ENCODE results near the gene RHOB. TPM values are rescaled to one million over a fixed set of nuclear protein-coding genes. Genes with fewer than 3 reads are reported as not detected.

The RHOB gene
- total RNA-seq, 2 experiments from 2014 or later, result 7.5 TPM

DNA sequence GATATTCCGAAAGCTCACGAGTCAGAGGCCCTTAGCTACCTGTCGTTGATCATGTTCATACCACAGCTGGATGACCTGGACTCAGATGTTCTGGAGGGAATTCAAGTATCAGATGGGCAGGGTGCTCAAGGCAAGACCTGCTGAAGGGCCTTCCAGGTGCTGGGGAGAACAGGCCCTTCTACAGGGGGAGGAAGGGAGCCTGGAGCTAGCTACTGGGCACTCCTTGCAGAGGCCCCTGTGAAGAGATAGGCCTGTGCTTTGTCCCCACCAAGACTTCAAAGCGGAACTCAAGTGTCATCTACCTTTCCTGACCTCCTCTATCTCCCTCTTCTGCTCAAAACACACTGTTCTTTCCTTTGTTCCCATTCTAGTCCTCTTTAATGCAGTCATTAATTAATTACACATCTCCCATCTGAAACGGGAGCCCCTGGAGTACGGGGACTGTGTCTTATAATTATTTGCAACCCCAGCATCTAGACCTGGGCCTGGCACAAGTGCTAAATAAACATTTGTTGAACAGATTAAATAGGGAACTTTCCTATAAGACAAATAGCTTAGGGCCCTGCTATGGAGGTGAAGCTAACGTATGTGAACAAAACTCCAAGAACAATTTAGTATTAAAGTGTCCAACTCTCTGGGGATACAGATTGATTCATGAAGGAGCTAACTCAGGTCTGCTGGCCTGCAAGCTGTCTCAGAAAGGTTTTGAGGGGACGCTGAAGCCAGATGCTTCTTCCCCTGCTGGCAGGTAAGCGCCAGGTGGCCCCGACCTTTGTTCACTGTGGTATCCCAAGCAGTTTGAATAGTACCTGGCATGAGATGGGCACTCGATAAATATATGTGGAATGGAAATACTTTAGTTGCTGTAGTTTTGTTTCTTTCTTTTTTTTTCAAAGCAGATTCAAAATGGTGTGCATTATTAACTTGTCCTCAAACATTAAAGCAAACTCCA is 22.0 kb downstream of the RHOB start:
- Mint-ChIP-seq H3K9me3 (ENCODE audit: low read depth) (no peaks in the 10 kb centered on the region), H3K36me3 (ENCODE audit: low read depth) (no peaks in the 10 kb centered on the region), H3K27me3 (no peaks in the 10 kb centered on the region), H3K27ac (no peak overlapping the region), H3K4me1 (no peaks in the 10 kb centered on the region), H3K4me3 (no peak overlapping the region)
- no peak for DNase-seq
- POLR2A ChIA-PET, result no interaction called here
- CTCF ChIA-PET, result interaction anchor here (0.9 to 1.8 kb wide), 3 partner anchors 58 to 173 kb away, joined by 3 to 4 read pairs (median 3); no protein-coding TSS in a partner anchor
- intact Hi-C loops (cut with DNase I, micrococcal nuclease), result no loop called here
- ATAC-seq, result no peak

DNA sequence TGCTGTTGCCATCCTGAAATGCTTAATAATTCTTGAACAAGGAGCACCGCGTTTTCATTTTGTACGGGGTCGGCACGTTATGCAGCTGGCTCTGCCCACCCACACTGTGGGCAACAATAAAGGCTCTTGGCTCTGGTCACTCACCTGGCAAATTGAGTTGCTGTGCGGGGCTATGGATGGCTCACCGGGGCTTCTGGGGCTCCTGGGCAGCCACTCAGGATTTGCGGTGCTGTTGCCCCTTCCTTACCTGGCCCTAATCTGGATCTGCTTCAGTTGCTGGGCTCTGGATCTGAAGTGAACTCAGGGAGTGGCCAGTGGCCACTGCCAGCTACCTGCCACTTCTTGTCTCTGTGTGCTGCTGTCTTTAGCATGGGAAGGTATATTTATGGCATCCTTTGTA is 22.7 kb downstream of the RHOB start:
- no peak for DNase-seq
- ChIA-PET POLR2A (no interaction called here), CTCF (interaction anchor here (1.8 kb wide), 1 partner anchor 172 kb away, joined by 4 read pairs; no protein-coding TSS in a partner anchor)
- no peak for ATAC-seq
- H3K36me3 Mint-ChIP-seq (ENCODE audit: low read depth), result no peaks in the 10 kb centered on the region
- no peak overlapping the region for H3K27ac Mint-ChIP-seq
- H3K4me1 Mint-ChIP-seq, result no peaks in the 10 kb centered on the region
- H3K27me3 Mint-ChIP-seq, result no peaks in the 10 kb centered on the region
- intact Hi-C loops (cut with DNase I, micrococcal nuclease), result no loop called here
- no peaks in the 10 kb centered on the region for H3K9me3 Mint-ChIP-seq (ENCODE audit: low read depth)
- H3K4me3 Mint-ChIP-seq, result no peak overlapping the region

DNA sequence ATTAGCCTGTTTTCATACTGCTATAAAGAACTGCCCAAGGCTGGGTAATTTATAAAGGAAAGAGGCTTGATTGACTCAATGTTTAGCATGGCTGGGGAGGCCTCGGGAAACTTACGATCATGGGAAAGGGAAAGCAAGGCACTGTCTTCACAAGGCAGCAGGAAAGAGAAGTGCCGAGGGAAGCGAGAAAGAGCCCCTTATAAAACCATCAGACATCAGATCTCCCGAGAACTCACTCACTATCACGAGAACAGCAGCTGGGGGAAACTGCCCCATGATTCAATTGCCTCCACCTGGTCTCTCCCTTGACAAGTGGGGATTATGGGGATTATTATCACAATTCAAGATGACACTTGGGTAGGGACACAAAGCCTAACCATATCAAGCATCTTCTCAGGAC is 23.3 kb downstream of the RHOB start:
- no peaks in the 10 kb centered on the region for H3K36me3 Mint-ChIP-seq (ENCODE audit: low read depth)
- H3K9me3 Mint-ChIP-seq (ENCODE audit: low read depth), result no peaks in the 10 kb centered on the region
- H3K27me3 Mint-ChIP-seq, result no peaks in the 10 kb centered on the region
- POLR2A ChIA-PET, result no interaction called here
- no peak for ATAC-seq
- H3K27ac Mint-ChIP-seq, result no peak overlapping the region
- intact Hi-C loops (cut with DNase I, micrococcal nuclease), result no loop called here
- DNase-seq, result no peak
- no peaks in the 10 kb centered on the region for H3K4me1 Mint-ChIP-seq
- no peak overlapping the region for H3K4me3 Mint-ChIP-seq
- CTCF ChIA-PET, result no interaction called here

DNA sequence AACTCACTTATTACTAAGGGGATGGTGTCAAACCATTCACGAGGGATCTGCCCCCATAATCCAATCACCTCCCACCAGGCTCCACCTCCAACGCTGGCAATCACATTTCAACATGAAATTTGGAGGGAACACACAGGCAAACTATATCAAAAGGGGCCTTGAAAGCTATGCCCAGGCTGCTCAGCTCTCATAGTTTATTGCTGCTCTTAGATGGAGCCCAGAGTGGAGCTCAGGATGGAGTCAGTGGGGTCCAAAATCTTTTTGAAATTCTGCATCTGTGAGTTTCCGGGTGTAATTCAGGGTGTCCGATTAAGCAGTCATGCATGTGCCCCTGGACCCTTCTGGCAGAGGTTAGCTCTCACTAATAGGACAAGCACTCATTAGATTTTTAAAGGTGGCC is 24.3 kb downstream of the RHOB start:
- Mint-ChIP-seq H3K4me3 (no peak overlapping the region), H3K27me3 (no peaks in the 10 kb centered on the region), H3K4me1 (no peaks in the 10 kb centered on the region), H3K36me3 (ENCODE audit: low read depth) (no peaks in the 10 kb centered on the region), H3K27ac (no peak overlapping the region), H3K9me3 (ENCODE audit: low read depth) (no peaks in the 10 kb centered on the region)
- CTCF ChIA-PET, result no interaction called here
- intact Hi-C loops (cut with DNase I, micrococcal nuclease), result no loop called here
- DNase-seq (no peak), ATAC-seq (no peak)
- POLR2A ChIA-PET, result no interaction called here

DNA sequence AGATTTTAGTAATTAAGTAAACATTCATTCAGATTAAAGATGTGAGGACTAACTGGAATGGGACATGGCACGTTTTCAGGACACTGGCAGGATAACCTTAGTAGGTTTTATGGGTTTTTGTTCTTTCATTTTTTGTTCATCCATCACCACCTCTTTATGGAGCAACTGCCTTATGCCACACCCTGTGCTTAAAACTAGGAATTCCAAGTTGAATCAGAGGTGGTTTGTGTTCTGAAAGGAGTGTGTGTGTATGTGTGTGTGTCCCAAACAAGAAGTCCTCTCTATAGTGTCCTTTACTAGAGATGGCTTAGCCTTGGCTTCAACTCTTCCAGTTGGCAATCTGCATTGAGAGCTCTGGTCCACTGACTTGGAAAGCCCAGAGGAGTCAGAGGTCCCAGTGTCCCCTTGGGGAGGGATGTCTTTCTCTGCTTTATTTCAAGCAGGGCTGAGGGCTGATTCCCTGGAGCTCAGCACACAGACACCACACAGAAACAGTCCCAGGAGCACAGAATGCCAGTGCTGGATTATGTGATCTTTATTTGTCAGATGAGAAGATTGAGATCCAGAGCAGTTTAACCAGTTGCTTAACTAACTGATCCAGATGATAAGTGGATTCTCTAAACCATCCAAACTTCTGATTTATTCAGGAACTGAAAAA is 25.2 kb downstream of the RHOB start:
- Mint-ChIP-seq H3K36me3 (ENCODE audit: low read depth) (no peaks in the 10 kb centered on the region), H3K4me1 (no peaks in the 10 kb centered on the region), H3K27ac (no peak overlapping the region), H3K27me3 (no peaks in the 10 kb centered on the region), H3K4me3 (no peak overlapping the region), H3K9me3 (ENCODE audit: low read depth) (no peaks in the 10 kb centered on the region)
- CTCF ChIA-PET, result no interaction called here
- intact Hi-C loops (cut with DNase I, micrococcal nuclease), result no loop called here
- POLR2A ChIA-PET, result no interaction called here
- DNase-seq (no peak), ATAC-seq (no peak)

DNA sequence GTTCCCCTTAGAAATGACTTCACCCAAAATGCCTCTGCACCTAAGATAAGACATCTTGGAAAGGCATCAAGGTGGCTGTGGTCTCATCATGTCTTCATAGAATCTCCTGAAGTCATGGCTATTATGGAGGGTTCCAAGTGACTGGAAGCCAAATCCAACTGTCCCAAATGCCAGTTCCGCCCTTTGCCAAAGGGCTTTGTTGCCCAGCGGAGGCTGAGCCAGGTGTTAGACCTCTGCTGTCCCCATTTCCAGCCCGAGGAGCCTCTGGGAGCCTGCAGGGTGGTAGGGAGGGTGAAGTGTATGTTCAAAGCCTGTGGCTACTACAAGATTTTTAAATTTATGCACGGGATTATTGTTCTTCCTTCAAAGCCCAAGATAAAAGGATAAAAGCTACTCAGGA is 25.7 kb downstream of the RHOB start:
- Mint-ChIP-seq H3K9me3 (ENCODE audit: low read depth) (no peaks in the 10 kb centered on the region), H3K36me3 (ENCODE audit: low read depth) (no peaks in the 10 kb centered on the region), H3K4me3 (no peak overlapping the region), H3K27me3 (no peaks in the 10 kb centered on the region), H3K4me1 (no peaks in the 10 kb centered on the region), H3K27ac (no peak overlapping the region)
- no peak for DNase-seq
- intact Hi-C loops (cut with DNase I, micrococcal nuclease), result no loop called here
- POLR2A ChIA-PET, result no interaction called here
- CTCF ChIA-PET, result no interaction called here
- ATAC-seq, result no peak

DNA sequence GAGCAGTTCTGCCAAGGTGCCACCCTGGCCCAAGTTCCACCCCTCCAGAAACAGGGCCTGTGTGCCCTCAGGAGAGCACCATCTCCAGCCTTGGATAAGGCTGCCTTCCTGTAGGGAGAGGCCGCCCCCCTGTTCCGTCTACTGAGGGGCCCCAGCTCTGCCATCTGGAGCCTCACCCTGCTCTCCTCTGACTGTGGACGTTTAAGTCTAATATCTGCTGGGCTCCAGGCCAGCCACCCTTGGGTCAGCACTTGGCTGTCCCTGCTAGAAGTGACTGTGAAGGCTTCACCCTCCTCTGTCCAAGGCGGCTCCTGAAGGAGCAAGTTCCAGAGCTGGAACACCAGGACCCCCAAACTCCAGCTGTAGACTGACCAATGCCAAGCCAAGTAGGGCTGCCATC is 26.3 kb downstream of the RHOB start:
- ATAC-seq, result no peak
- DNase-seq, result no peak
- Mint-ChIP-seq H3K9me3 (ENCODE audit: low read depth) (no peaks in the 10 kb centered on the region), H3K4me3 (no peak overlapping the region), H3K27me3 (no peaks in the 10 kb centered on the region), H3K27ac (no peak overlapping the region), H3K36me3 (ENCODE audit: low read depth) (no peaks in the 10 kb centered on the region), H3K4me1 (no peaks in the 10 kb centered on the region)
- ChIA-PET POLR2A (no interaction called here), CTCF (interaction anchor here (1.1 kb wide), 1 partner anchor 62 kb away, joined by 3 read pairs; no protein-coding TSS in a partner anchor)
- intact Hi-C loops (cut with DNase I, micrococcal nuclease), result no loop called here

DNA sequence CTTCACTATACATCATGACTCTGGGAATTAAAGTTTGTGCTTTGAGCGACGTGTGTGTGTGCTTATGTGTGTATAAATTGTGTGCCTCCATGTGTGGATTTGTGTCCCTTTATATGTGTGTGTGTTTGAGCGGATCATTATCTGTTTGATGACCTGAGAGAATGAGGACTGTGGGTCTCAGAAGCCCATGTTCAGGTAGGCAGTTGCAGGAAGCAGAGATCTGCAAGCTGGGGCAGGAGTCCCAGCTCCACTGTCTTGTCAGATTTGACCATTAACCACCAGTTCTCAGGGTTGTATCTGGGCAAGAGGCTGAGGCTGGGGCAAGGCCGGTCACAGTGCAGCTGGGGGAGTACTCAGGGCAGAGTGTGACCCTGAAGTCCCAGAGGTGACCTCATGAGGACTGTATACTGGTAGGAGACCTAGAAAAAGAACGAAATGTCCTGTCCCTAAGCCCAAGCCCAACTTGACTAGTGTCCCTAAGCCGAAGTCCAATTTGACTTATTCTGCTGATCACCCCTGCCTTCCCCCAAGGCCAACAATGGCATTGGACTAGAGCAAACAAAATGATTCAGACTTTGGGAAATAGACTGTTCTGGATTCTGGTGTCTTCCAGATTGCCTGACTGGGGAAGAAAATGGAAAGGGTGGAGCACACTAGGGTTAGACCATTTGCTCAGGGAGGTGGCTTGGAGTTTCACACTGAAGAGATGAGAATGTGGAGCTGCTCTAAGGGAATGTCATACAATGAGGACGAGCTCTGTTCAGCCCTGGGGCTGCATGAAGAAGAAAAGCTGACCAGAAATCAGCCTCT is 28.1 kb downstream of the RHOB start:
- no peak overlapping the region for H3K4me3 Mint-ChIP-seq
- POLR2A ChIA-PET, result no interaction called here
- no peak for ATAC-seq
- no peaks in the 10 kb centered on the region for H3K36me3 Mint-ChIP-seq (ENCODE audit: low read depth)
- intact Hi-C loops (cut with DNase I, micrococcal nuclease), result no loop called here
- no peak overlapping the region for H3K27ac Mint-ChIP-seq
- CTCF ChIA-PET, result no interaction called here
- no peaks in the 10 kb centered on the region for H3K4me1 Mint-ChIP-seq
- no peaks in the 10 kb centered on the region for H3K27me3 Mint-ChIP-seq
- H3K9me3 Mint-ChIP-seq (ENCODE audit: low read depth), result no peaks in the 10 kb centered on the region
- no peak for DNase-seq

DNA sequence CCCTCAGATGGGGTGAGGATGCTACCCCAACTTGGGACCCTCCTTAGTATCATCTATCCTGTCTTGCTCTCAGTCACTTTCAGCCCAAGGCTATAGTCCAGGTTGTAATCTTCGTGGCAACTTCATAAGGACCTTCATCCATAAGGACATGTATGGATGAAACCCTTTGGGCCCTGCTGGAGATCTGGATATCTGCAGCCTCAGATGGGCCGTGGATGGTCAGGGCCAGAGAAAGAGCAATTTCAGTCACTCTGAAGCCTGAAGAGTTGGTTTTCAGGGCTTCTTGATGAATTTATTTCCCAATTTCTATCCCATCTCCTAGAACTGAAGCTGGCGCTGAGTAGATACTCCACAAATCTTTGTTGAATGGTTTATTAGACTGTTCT is 28.7 kb downstream of the RHOB start:
- Mint-ChIP-seq H3K4me1 (no peaks in the 10 kb centered on the region), H3K27me3 (no peaks in the 10 kb centered on the region), H3K9me3 (ENCODE audit: low read depth) (no peaks in the 10 kb centered on the region), H3K27ac (no peak overlapping the region), H3K4me3 (no peak overlapping the region), H3K36me3 (ENCODE audit: low read depth) (no peaks in the 10 kb centered on the region)
- CTCF ChIA-PET, result no interaction called here
- intact Hi-C loops (cut with DNase I, micrococcal nuclease), result no loop called here
- POLR2A ChIA-PET, result no interaction called here
- ATAC-seq (no peak), DNase-seq (no peak)

DNA sequence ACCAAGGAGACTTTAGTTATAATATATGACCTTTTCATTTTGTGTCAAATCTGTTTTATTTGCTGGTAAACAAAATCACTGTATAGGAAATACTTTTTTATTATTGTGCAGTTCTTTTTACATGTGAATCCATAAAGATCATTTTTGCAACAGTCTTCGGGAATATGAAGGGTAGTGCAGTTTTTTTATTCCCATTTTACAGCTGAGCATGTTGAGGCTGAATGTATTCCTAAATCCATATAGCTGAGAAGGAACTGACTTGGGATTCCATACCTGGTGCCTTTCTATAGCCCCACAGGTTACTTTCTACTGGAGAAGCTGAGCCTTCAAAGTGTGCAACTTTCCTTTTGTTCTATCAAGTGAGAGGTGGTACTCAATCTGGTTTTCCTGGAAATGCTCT is 29.6 kb downstream of the RHOB start:
- ATAC-seq, result no peak
- Mint-ChIP-seq H3K4me1 (no peaks in the 10 kb centered on the region), H3K4me3 (no peak overlapping the region), H3K27me3 (no peaks in the 10 kb centered on the region), H3K9me3 (ENCODE audit: low read depth) (no peaks in the 10 kb centered on the region), H3K27ac (no peak overlapping the region), H3K36me3 (ENCODE audit: low read depth) (no peaks in the 10 kb centered on the region)
- CTCF ChIA-PET, result interaction anchor here (0.6 to 1.3 kb wide), 3 partner anchors 19 to 26 kb away, joined by 3 read pairs; no protein-coding TSS in a partner anchor
- DNase-seq, result no peak
- POLR2A ChIA-PET, result no interaction called here
- intact Hi-C loops (cut with DNase I, micrococcal nuclease), result no loop called here

DNA sequence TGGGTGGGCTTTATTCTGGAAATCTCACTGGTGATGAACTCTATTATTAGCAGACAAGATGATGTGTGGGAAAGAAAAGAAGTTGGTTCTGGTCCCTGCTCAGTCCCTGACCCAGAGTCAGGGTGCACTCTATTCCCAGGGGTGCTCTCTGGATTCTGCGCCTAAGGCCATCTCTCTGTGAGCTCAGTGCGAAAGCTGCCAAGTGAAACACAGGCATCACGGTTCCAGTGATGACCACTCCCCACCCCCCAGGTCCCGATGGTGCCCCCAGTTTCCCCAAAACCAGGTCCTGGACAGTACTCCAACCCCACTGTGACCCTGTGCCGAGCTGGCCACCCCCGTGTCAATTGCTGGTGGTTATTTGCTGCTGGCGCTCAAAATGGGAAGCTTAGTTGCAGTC is 30.1 kb downstream of the RHOB start:
- H3K27ac Mint-ChIP-seq, result no peak overlapping the region
- ATAC-seq, result no peak
- no peak for DNase-seq
- H3K9me3 Mint-ChIP-seq (ENCODE audit: low read depth), result no peaks in the 10 kb centered on the region
- CTCF ChIA-PET, result interaction anchor here (0.6 to 1.3 kb wide), 3 partner anchors 18 to 26 kb away, joined by 3 read pairs; no protein-coding TSS in a partner anchor
- H3K4me1 Mint-ChIP-seq, result no peaks in the 10 kb centered on the region
- H3K36me3 Mint-ChIP-seq (ENCODE audit: low read depth), result no peaks in the 10 kb centered on the region
- intact Hi-C loops (cut with DNase I, micrococcal nuclease), result no loop called here
- H3K4me3 Mint-ChIP-seq, result no peak overlapping the region
- H3K27me3 Mint-ChIP-seq, result peaks cover under 1% of the 10 kb centered on the region
- POLR2A ChIA-PET, result no interaction called here

All from activated CD4-positive, alpha-beta T cell treated with anti-CD3 and anti-CD28 coated beads for 36 hours (primary cell).